GM21423 (cell line): ENCODE data around the gene OR52A5.

ENCODE experiments used
- ATAC-seq: cut with Tn5 transposase; IDR thresholded peaks from one replicate; pipeline ENCODE4 v1.9.1; 2021; ENCODE audit warnings: mild to moderate bottlenecking, moderate library complexity; ENCODE audit not compliant: unreplicated experiment

Gene OR52A5

GRCh38 chr11:5117588-5117987 is 20.6 kb downstream of the OR52A5 start:
- ATAC-seq, result no peak

GRCh38 chr11:5115339-5115738 is 22.8 kb downstream of the OR52A5 start:
- no peak for ATAC-seq

- no peak for ATAC-seq
Observed at GRCh38 chr11:5107285-5107684, 30.9 kb downstream of the OR52A5 start.

- no peak for ATAC-seq
Observed at GRCh38 chr11:5103066-5103465, 35.1 kb downstream of the OR52A5 start.

DNA sequence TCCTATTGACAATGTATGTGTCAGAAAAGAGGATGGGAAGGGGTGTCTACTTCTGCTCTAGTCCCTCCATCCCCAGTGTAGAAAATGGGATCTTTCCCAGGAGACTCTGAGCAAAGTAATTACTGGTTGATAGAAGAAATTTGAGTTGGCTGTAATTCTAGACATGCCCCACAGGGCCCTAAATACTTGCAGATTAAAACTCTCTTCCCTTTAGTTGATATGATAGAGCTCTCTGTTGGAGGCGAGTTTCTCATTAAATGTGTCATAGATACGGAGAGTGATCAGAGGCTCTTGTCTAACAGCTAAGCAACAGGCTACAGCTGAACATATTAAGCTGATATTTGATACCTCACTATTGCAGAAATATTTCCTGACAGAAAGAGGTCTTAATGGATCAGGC is 35.9 kb downstream of the OR52A5 start:
- ATAC-seq, result no peak

DNA sequence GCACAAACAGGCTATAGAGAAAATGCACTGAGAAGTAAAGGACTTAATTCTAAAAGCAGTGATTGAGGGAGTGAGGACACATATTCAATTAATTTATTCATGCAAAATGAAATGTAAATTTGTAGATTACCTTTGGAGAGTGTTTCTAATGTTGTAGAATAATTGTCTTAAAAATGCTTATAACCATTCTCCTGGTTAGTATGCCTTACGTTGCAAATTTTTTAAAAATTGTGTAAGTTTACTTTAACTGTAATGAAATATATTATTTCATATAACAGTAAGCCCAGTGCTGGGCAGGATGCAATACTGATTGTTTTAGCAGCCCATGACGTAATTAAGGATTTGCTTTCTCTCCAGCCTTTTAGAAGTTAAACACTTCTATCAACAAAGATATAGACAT is 42.1 kb downstream of the OR52A5 start:
- no peak for ATAC-seq

DNA sequence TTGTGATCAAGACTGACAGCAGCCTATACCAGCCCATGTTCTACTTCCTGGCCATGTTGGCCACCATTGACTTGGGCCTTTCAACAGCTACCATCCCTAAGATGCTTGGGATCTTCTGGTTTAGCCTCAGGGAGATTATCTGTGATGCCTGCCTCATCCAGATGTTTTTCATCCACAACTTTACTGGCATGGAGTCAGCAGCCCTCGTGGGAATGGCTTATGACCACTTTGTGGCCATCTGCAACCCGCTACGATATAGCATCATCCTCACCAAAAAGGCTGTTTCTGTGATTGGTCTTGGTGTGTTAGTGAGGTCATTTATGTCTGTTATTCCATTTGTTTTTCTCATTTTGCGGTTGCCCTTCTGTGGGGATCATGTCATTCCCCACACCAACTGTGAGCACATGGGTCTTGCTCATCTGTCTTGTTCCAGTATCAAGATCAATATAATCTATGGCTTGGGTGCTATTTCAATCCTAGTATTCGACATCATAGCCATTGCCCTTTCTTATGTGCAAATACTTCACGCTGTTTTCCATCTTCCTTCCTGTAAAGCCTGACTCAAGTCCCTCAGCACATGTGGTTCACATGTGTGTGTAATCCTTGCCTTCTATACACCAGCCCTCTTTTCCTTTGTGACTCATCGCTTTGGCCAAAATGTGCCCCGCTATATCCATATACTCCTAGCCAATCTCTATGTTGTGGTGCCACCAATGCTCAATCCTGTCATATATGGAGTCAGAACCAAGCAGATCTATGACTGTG is 45.2 kb downstream of the OR52A5 start:
- no peak for ATAC-seq

GRCh38 chr11:5090668-5091067 is 47.5 kb downstream of the OR52A5 start:
- ATAC-seq, result no peak

- no peak for ATAC-seq
Observed at GRCh38 chr11:5088556-5088955, 49.6 kb downstream of the OR52A5 start.

DNA sequence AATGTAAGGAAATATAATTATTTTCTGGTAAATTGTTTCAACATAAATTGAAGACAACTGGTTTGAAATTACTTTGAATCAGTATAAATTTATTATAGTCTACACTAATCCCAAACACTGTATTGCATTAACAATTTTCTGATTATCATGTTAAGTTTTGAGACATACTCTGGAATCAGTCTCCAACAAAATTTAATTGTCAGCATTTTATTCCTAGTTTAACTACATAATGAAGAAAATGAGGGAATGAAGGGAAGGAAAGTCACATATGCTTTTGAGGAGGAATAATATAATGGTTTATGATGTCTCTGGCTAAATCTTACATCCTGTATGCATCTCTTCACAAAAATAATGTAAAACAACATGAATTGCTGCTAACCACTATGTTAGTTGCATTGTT is 54.6 kb downstream of the OR52A5 start:
- ATAC-seq, result no peak

- ATAC-seq, result no peak
Observed at GRCh38 chr11:5081405-5081804, 56.8 kb downstream of the OR52A5 start.
